ENCODE data around the gene SPON1.
"Not testable (repeated sequence)": the region's sequence is repeated elsewhere in the genome, so short reads cannot be mapped to it uniquely, and the experiment has no call there.

The SPON1 gene

GRCh38 chr11:14090631-14091030 lies 128.1 kb downstream of the SPON1 start:
- not testable (repeated sequence) for DNase-seq

GRCh38 chr11:14093065-14093464 lies 130.5 kb downstream of the SPON1 start:
- DNase-seq = no peak

- DNase-seq = no peak
These were observed 132.0 kb downstream of the SPON1 start for GRCh38 chr11:14094481-14095037.

GRCh38 chr11:14095882-14096281 lies 133.4 kb downstream of the SPON1 start:
- no peak for DNase-seq

- no peak for DNase-seq
These were observed 134.1 kb downstream of the SPON1 start for GRCh38 chr11:14096606-14097005.

GRCh38 chr11:14101388-14101787 lies 138.9 kb downstream of the SPON1 start:
- DNase-seq = no peak

- no peak for DNase-seq
These were observed 140.2 kb downstream of the SPON1 start for GRCh38 chr11:14102766-14103165.

GRCh38 chr11:14105446-14105845 lies 142.9 kb downstream of the SPON1 start:
- no peak for DNase-seq

- no peak for DNase-seq
These were observed 144.0 kb downstream of the SPON1 start for GRCh38 chr11:14106303-14107049.

GRCh38 chr11:14107050-14107430 lies 144.5 kb downstream of the SPON1 start:
- DNase-seq = no peak

- DNase-seq = no peak
These were observed 147.2 kb downstream of the SPON1 start for GRCh38 chr11:14109742-14110141.

GRCh38 chr11:14110629-14111028 lies 148.1 kb downstream of the SPON1 start:
- DNase-seq = no peak

- no peak for DNase-seq
These were observed 149.0 kb downstream of the SPON1 start for GRCh38 chr11:14111496-14111895.

- DNase-seq = no peak
These were observed 150.2 kb downstream of the SPON1 start for GRCh38 chr11:14112721-14113120.

- DNase-seq = no peak
These were observed 151.7 kb downstream of the SPON1 start for GRCh38 chr11:14114269-14114668.

- no peak for DNase-seq
These were observed 152.3 kb downstream of the SPON1 start for GRCh38 chr11:14114786-14115185.

- DNase-seq = no peak
These were observed 155.1 kb downstream of the SPON1 start for GRCh38 chr11:14117632-14118031.

- no peak for DNase-seq
These were observed 155.5 kb downstream of the SPON1 start for GRCh38 chr11:14118072-14118471.

GRCh38 chr11:14119357-14119756 lies 156.8 kb downstream of the SPON1 start:
- DNase-seq = no peak

GRCh38 chr11:14124350-14124749 lies 161.8 kb downstream of the SPON1 start:
- DNase-seq = no peak

- no peak for DNase-seq
These were observed 162.4 kb downstream of the SPON1 start for GRCh38 chr11:14124886-14125285.

- DNase-seq = no peak
These were observed 163.0 kb downstream of the SPON1 start for GRCh38 chr11:14125529-14125928.

GRCh38 chr11:14127679-14128078 lies 165.2 kb downstream of the SPON1 start:
- DNase-seq = no peak

- no peak for DNase-seq
These were observed 169.8 kb downstream of the SPON1 start for GRCh38 chr11:14132312-14132711.

GRCh38 chr11:14133381-14133780 lies 170.9 kb downstream of the SPON1 start:
- DNase-seq = no peak

Data from NCI-H446 treated with DMSO at 0.1 percent for 48 hours (cell line).